H9 (cell line): ENCODE data around the gene PLCH1. TPM values are rescaled to one million over a fixed set of nuclear protein-coding genes. Genes with fewer than 3 reads are reported as not detected.

Source experiments
- DNase-seq: peaks from one replicate; pipeline ENCODE4 v3.0.0-alpha.2; 2017
- H2AFZ ChIP-seq: one replicate; pipeline ENCODE4 v1.6.1; 2013; ENCODE audit warnings: mild to moderate bottlenecking, low read length, control low read depth, moderate library complexity
- H2AK5ac ChIP-seq: 2 replicates; pipeline ENCODE4 v1.6.1; 2013; ENCODE audit warnings: low read length, control low read depth, mixed read lengths; ENCODE audit not compliant: insufficient read length
- H2BK120ac ChIP-seq: one replicate; pipeline ENCODE4 v1.6.1; 2013; ENCODE audit warnings: low read depth, mild to moderate bottlenecking, low read length, control low read depth, inconsistent platforms; ENCODE audit not compliant: poor library complexity, severe bottlenecking
- H2BK12ac ChIP-seq: 2 replicates; pipeline ENCODE4 v1.6.1; 2013; ENCODE audit warnings: low read length, control low read depth, mixed read lengths, low read depth; ENCODE audit not compliant: insufficient read length
- H2BK15ac ChIP-seq: 2 replicates; pipeline ENCODE4 v1.6.1; 2013; ENCODE audit warnings: low read depth, low read length, control low read depth
- H2BK20ac ChIP-seq: one replicate; pipeline ENCODE4 v1.6.1; 2013; ENCODE audit warnings: low read depth, mild to moderate bottlenecking, low read length, control low read depth, inconsistent platforms; ENCODE audit not compliant: poor library complexity, severe bottlenecking
- H2BK5ac ChIP-seq: 2 replicates; pipeline ENCODE4 v1.6.1; 2013; ENCODE audit warnings: low read length, control low read depth, mixed read lengths; ENCODE audit not compliant: insufficient read length
- H3K14ac ChIP-seq: 2 replicates; pipeline ENCODE4 v1.6.1; 2013; ENCODE audit warnings: low read length, control low read depth; ENCODE audit not compliant: insufficient read depth
- H3K18ac ChIP-seq: 2 replicates; pipeline ENCODE4 v1.6.1; 2013; ENCODE audit warnings: low read depth, mild to moderate bottlenecking, mixed read lengths, low read length, control low read depth; ENCODE audit not compliant: insufficient read length
- H3K23ac ChIP-seq: 2 replicates; pipeline ENCODE4 v1.6.1; 2013; ENCODE audit warnings: low read length, control low read depth, mixed read lengths, low read depth; ENCODE audit not compliant: insufficient read length
- H3K23me2 ChIP-seq: 2 replicates; pipeline ENCODE4 v1.6.1; 2013; ENCODE audit warnings: low read depth, mild to moderate bottlenecking, mixed read lengths, low read length, control low read depth; ENCODE audit not compliant: insufficient read length, poor library complexity, severe bottlenecking
- H3K27ac ChIP-seq: 2 replicates; pipeline ENCODE4 v1.5.1; 2013; ENCODE audit warnings: low read length, control low read depth, mixed read lengths, low read depth; ENCODE audit not compliant: insufficient read length
- H3K27me3 ChIP-seq: 2 replicates; pipeline ENCODE4 v1.6.1; 2013; ENCODE audit warnings: low read length, control low read depth, inconsistent platforms; ENCODE audit not compliant: insufficient read depth
- H3K4ac ChIP-seq: 2 replicates; pipeline ENCODE4 v1.6.1; 2013; ENCODE audit warnings: low read depth, mild to moderate bottlenecking, control low read depth, inconsistent platforms, low read length, moderate library complexity
- H3K4me1 ChIP-seq: 2 replicates; pipeline ENCODE4 v1.6.1; 2013; ENCODE audit warnings: low read length, control low read depth, inconsistent platforms; ENCODE audit not compliant: insufficient read depth
- H3K4me2 ChIP-seq: 2 replicates; pipeline ENCODE4 v1.6.1; 2013; ENCODE audit warnings: low read length, control low read depth, mixed read lengths; ENCODE audit not compliant: insufficient read length, insufficient read depth
- H3K56ac ChIP-seq: 2 replicates; pipeline ENCODE4 v1.6.1; 2013; ENCODE audit warnings: low read depth, mild to moderate bottlenecking, mixed read lengths, low read length, control low read depth; ENCODE audit not compliant: insufficient read length
- H3K79me1 ChIP-seq: 2 replicates; pipeline ENCODE4 v1.6.1; 2013; ENCODE audit warnings: low read depth, mild to moderate bottlenecking, moderate library complexity, low read length, control low read depth, inconsistent platforms; ENCODE audit not compliant: insufficient read depth, poor library complexity, severe bottlenecking
- H3K79me2 ChIP-seq: 2 replicates; pipeline ENCODE4 v1.6.1; 2013; ENCODE audit warnings: low read length, control low read depth, inconsistent platforms; ENCODE audit not compliant: insufficient read depth
- H3K9ac ChIP-seq: 2 replicates; pipeline ENCODE4 v1.6.1; 2013; ENCODE audit warnings: low read length, control low read depth, mixed read lengths; ENCODE audit not compliant: insufficient read length; ENCODE audit errors: extremely low read depth
- H3K9me3 ChIP-seq: one replicate; pipeline ENCODE4 v1.6.1; 2013; ENCODE audit warnings: low read depth, low read length, inconsistent platforms; ENCODE audit not compliant: control insufficient read depth
- H3T11ph ChIP-seq: one replicate; pipeline ENCODE4 v1.6.1; 2013; ENCODE audit warnings: mild to moderate bottlenecking, low read length, control low read depth, inconsistent platforms
- H4K20me1 ChIP-seq: one replicate; pipeline ENCODE4 v1.6.1; 2013; ENCODE audit not compliant: control insufficient read depth, insufficient read length, insufficient read depth
- H4K5ac ChIP-seq: 2 replicates; pipeline ENCODE4 v1.6.1; 2013; ENCODE audit warnings: low read depth, mild to moderate bottlenecking, mixed read lengths, low read length, control low read depth; ENCODE audit not compliant: insufficient read length
- H4K8ac ChIP-seq: replicated peaks from 2 replicates; pipeline ENCODE4 v1.6.1; 2013; ENCODE audit warnings: low read length, control low read depth, mixed read lengths, low read depth; ENCODE audit not compliant: insufficient read length
- H4K91ac ChIP-seq: 2 replicates; pipeline ENCODE4 v1.6.1; 2013; ENCODE audit warnings: low read depth, mild to moderate bottlenecking, moderate library complexity, mixed read lengths, low read length, control low read depth; ENCODE audit not compliant: insufficient read length
- H3K27ac Mint-ChIP-seq, 3 experiments: 2 replicates in 2 of 3; 3 replicates in 1 of 3; pipeline ENCODE4 v1.8.0; 2020 to 2021; ENCODE audit warnings: mixed read lengths in 3 of 3, mild to moderate bottlenecking in 1 of 3, moderate library complexity in 1 of 3
- H3K27me3 Mint-ChIP-seq: 2 replicates; pipeline ENCODE4 v1.8.0; 2021; ENCODE audit warnings: low read depth, mild to moderate bottlenecking, moderate library complexity, mixed read lengths
- H3K36me3 Mint-ChIP-seq, 3 experiments: 2 replicates in 2 of 3; 3 replicates in 1 of 3; pipeline ENCODE4 v1.8.0; 2020 to 2021; ENCODE audit warnings: low read depth in 3 of 3, mixed read lengths in 3 of 3; ENCODE audit not compliant: insufficient read depth in 1 of 3
- H3K4me1 Mint-ChIP-seq, 2 experiments: 2 replicates each; pipeline ENCODE4 v1.8.0; 2020; ENCODE audit warnings: mixed read lengths in 2 of 2
- H3K4me3 Mint-ChIP-seq, 2 experiments: 2 replicates in 1 of 2; 3 replicates in 1 of 2; pipeline ENCODE4 v1.8.0; 2020 to 2021; ENCODE audit warnings: mild to moderate bottlenecking in 2 of 2, mixed read lengths in 2 of 2, moderate library complexity in 1 of 2
- H3K9me3 Mint-ChIP-seq, 2 experiments: 2 replicates in 1 of 2; 3 replicates in 1 of 2; pipeline ENCODE4 v1.8.0; 2020; ENCODE audit warnings: mild to moderate bottlenecking in 2 of 2, mixed read lengths in 2 of 2, moderate library complexity in 1 of 2
- WGBS: extraction: QIAGEN DNeasy Blood & Tissue Kit; methylation state at CpG from one replicate; pipeline ENCODE4 v1.1.7; 2013; ENCODE audit warnings: missing lambda C conversion rate, low lambda C conversion rate, mixed read lengths; ENCODE audit not compliant: insufficient read length; ENCODE audit errors: extremely low coverage; 5-methylcytosine and 5-hydroxymethylcytosine counted together
- total RNA-seq: library from RNA; stranded (reverse); gene quantifications from 2 replicates; pipeline ENCODE4 v1.2.1, GENCODE V29; 2021
- TF ChIP-seq, protein P1 (sequence below): fragments of 200-600 bp; sonication (generic); conservative IDR thresholded peaks from 3 replicates; pipeline ENCODE4 v1.8.0; 2021; ENCODE audit warnings: antibody characterized with exemption, mild to moderate bottlenecking

Gene PLCH1
- total RNA-seq, 1 experiment from 2014 or later: 19.0 TPM

DNA sequence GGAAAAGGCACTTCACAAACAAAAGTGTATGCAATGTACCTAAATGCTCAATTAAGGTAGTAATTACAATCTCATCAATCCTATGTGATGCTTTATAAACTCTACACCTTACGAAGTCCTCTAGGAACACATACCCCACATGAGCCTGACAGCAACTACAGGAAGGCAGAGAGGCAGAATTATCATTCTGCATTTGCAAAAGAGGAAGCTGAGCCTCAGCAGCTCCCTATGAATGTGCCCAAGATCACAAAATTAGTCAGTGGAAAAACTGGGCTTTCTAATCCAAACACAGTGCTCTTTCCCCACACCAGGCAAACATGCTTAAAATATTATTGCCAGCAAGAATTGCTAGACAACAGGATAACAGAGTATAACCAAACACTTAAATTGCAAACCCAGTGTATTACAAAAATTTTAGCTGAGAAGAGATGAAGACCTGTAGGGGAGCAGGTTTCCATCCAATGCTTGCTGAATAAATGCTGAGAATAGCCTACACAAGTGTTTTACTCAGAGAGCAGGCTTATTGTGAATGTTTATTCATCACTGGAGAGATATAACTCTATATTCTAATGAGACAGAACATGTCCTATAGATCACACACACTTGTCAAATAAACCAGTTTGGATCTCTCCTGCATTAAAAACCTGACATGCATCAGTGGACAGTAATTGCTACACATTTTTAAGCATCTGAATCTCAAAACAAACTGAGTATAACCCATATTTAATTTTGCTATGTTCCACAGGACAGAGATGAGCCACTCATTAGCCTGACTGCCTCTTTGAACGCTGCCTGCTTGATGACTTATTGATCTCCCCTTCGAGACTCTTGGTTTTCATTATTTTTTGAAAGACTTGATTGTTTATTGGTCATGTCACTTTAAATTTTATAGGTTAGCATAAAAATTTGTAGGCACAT, 62.2 kb downstream of the PLCH1 start:
- H3K18ac ChIP-seq: no peak overlapping the region
- no peak overlapping the region for H2BK12ac ChIP-seq
- H3K9me3 ChIP-seq: no peaks in the 10 kb centered on the region
- H2AK5ac ChIP-seq: no peak overlapping the region
- H3K23ac ChIP-seq: no peak overlapping the region
- no peak for DNase-seq
- no peaks in the 10 kb centered on the region for H3K79me2 ChIP-seq
- no peak overlapping the region for H3K4me2 ChIP-seq
- no peaks in the 10 kb centered on the region for H3K4me1 ChIP-seq
- H3K27ac ChIP-seq: no peak overlapping the region
- no peak overlapping the region; a peak in 1 of 7 replicates for H3K27ac Mint-ChIP-seq
- no peak overlapping the region for H3K56ac ChIP-seq
- H3K27me3 Mint-ChIP-seq: no peaks in the 10 kb centered on the region
- H3K79me1 ChIP-seq: no peaks in the 10 kb centered on the region
- no peak overlapping the region for H3K4me3 Mint-ChIP-seq
- H2BK5ac ChIP-seq: no peak overlapping the region
- TF ChIP-seq, protein P1, sequence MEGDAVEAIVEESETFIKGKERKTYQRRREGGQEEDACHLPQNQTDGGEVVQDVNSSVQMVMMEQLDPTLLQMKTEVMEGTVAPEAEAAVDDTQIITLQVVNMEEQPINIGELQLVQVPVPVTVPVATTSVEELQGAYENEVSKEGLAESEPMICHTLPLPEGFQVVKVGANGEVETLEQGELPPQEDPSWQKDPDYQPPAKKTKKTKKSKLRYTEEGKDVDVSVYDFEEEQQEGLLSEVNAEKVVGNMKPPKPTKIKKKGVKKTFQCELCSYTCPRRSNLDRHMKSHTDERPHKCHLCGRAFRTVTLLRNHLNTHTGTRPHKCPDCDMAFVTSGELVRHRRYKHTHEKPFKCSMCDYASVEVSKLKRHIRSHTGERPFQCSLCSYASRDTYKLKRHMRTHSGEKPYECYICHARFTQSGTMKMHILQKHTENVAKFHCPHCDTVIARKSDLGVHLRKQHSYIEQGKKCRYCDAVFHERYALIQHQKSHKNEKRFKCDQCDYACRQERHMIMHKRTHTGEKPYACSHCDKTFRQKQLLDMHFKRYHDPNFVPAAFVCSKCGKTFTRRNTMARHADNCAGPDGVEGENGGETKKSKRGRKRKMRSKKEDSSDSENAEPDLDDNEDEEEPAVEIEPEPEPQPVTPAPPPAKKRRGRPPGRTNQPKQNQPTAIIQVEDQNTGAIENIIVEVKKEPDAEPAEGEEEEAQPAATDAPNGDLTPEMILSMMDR: no peak
- no peaks in the 10 kb centered on the region for H3K23me2 ChIP-seq
- no peaks in the 10 kb centered on the region for H3K9me3 Mint-ChIP-seq
- peaks cover 13 to 18% of the 10 kb centered on the region in 2 experiments for H3K4me1 Mint-ChIP-seq
- no peaks in the 10 kb centered on the region for H3K36me3 Mint-ChIP-seq
- H4K5ac ChIP-seq: no peak overlapping the region
- H2BK15ac ChIP-seq: no peak overlapping the region
- H2BK20ac ChIP-seq: no peak overlapping the region
- no peak overlapping the region for H3K9ac ChIP-seq
- no peak overlapping the region for H2AFZ ChIP-seq
- no peaks in the 10 kb centered on the region for H4K20me1 ChIP-seq
- WGBS: no CpG with 5 or more reads among the region's 3 CpGs
- no peak overlapping the region for H3T11ph ChIP-seq
- no peak overlapping the region for H4K91ac ChIP-seq
- no peaks in the 10 kb centered on the region for H3K27me3 ChIP-seq
- H4K8ac ChIP-seq: no peak overlapping the region
- no peak overlapping the region for H3K14ac ChIP-seq
- H2BK120ac ChIP-seq: no peak overlapping the region
- no peak overlapping the region for H3K4ac ChIP-seq
